Measurements from ENCODE around the gene IFT27. TPM values are rescaled to one million over a fixed set of nuclear protein-coding genes. Genes with fewer than 3 reads are reported as not detected.
"Not testable (repeated sequence)": the region's sequence is repeated elsewhere in the genome, so short reads cannot be mapped to it uniquely, and the experiment has no call there.

Gene IFT27
- total and polyA plus RNA-seq, 2 experiments from 2014 or later: 56.7 to 60.7 TPM

- TF ChIP-seq, protein P1, sequence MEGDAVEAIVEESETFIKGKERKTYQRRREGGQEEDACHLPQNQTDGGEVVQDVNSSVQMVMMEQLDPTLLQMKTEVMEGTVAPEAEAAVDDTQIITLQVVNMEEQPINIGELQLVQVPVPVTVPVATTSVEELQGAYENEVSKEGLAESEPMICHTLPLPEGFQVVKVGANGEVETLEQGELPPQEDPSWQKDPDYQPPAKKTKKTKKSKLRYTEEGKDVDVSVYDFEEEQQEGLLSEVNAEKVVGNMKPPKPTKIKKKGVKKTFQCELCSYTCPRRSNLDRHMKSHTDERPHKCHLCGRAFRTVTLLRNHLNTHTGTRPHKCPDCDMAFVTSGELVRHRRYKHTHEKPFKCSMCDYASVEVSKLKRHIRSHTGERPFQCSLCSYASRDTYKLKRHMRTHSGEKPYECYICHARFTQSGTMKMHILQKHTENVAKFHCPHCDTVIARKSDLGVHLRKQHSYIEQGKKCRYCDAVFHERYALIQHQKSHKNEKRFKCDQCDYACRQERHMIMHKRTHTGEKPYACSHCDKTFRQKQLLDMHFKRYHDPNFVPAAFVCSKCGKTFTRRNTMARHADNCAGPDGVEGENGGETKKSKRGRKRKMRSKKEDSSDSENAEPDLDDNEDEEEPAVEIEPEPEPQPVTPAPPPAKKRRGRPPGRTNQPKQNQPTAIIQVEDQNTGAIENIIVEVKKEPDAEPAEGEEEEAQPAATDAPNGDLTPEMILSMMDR (IDR thresholded peaks at IDR 0.05; ENCODE audit: low read depth, low read length): no peak
- Histone ChIP-seq H3K27ac (no peak overlapping the region), H3K9me3 (ENCODE audit: low read depth) (no peaks in the 10 kb centered on the region), H3K36me3 (no peaks in the 10 kb centered on the region), H3K27me3 (peaks cover 13% of the 10 kb centered on the region), H3K4me1 (ENCODE audit: low read depth) (no peaks in the 10 kb centered on the region), H3K4me3 (no peak overlapping the region)
- no peak for DNase-seq (ENCODE audit: low read depth in 1 of 2, low spot score in 1 of 2)
Observed at GRCh38 chr22:36731916-36732315, 44.0 kb downstream of the IFT27 start.

GRCh38 chr22:36731321-36731720 is 44.6 kb downstream of the IFT27 start:
- H3K4me1 ChIP-seq (ENCODE audit: low read depth); DNase-seq (ENCODE audit: low read depth in 1 of 2, low spot score in 1 of 2); H3K27me3 ChIP-seq; H3K36me3 ChIP-seq; H3K9me3 ChIP-seq (ENCODE audit: low read depth); H3K27ac ChIP-seq; H3K4me3 ChIP-seq: not testable (repeated sequence)

DNA sequence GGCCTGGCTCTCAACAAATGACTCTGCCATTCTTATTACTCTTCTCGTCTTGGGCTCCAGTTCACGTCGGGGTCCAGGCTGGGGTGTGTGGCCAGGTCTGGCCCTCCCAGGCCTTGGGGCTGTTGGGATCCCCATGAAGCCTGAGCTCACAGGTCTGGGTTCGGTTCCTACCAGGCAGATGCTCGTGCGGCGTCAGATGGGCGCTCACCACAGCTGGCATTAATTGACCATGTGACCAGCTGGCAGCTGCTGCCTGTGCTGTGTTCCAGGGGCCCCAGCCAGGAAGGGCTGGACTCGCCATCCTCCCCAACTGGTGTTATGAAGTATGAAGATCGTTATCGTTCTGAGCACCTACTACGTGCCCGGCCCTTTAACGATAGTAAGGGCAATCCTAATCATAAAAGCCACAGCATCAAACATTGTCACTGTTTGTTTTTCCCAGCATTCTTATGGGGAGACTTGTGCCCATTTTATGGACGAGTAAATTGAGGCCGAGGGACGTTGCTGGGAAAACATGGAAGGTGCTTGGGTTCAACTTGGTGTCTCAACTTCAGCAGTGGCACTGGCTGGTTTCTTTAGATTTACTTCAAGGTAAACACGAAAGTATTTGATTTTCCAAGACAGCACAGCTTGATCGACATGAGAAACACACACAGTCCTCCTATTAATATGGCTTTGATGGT is 45.6 kb downstream of the IFT27 start:
- Histone ChIP-seq H3K36me3 (no peaks in the 10 kb centered on the region), H3K4me3 (no peak overlapping the region), H3K27ac (no peak overlapping the region), H3K9me3 (ENCODE audit: low read depth) (no peaks in the 10 kb centered on the region), H3K4me1 (ENCODE audit: low read depth) (no peaks in the 10 kb centered on the region), H3K27me3 (peaks cover 7% of the 10 kb centered on the region)
- TF ChIP-seq, protein P1 (IDR thresholded peaks at IDR 0.05; ENCODE audit: low read depth, low read length): no peak
- DNase-seq (ENCODE audit: low read depth in 1 of 2, low spot score in 1 of 2): no peak

- no peaks in the 10 kb centered on the region for H3K36me3 ChIP-seq
- no peak for DNase-seq (ENCODE audit: low read depth in 1 of 2, low spot score in 1 of 2)
Observed at GRCh38 chr22:36729321-36729720, 46.6 kb downstream of the IFT27 start.

DNA sequence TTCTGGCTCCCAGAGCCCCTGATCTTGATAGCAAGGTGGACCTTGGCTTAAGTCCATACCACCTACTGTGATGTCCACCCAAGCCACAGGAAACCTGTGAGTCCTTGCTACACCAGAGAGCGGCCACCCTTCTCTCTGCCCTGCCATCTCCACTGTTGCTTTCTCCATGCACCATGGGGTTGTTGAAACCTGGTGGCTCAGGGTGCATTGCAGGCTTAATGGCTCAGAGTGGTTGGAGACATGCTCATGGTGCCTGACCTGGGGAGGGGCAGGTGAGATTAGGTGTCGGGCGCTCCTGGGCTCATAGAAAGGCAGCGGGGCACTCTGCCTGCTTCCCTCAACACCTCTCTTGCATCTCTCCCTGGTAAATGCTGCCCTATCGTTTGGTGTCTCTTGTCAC is 47.4 kb downstream of the IFT27 start:
- no peak for DNase-seq (ENCODE audit: low read depth in 1 of 2, low spot score in 1 of 2)

More at GRCh38 chr22:36729321-36729720, 46.6 kb downstream of the IFT27 start:
- no peaks in the 10 kb centered on the region for H3K4me1 ChIP-seq (ENCODE audit: low read depth)
- H3K9me3 ChIP-seq (ENCODE audit: low read depth): no peaks in the 10 kb centered on the region
- H3K4me3 ChIP-seq: no peak overlapping the region
- H3K27ac ChIP-seq: no peak overlapping the region
- H3K27me3 ChIP-seq: peaks cover 7% of the 10 kb centered on the region
- TF ChIP-seq, protein P1 (IDR thresholded peaks at IDR 0.05; ENCODE audit: low read depth, low read length): no peak

DNA sequence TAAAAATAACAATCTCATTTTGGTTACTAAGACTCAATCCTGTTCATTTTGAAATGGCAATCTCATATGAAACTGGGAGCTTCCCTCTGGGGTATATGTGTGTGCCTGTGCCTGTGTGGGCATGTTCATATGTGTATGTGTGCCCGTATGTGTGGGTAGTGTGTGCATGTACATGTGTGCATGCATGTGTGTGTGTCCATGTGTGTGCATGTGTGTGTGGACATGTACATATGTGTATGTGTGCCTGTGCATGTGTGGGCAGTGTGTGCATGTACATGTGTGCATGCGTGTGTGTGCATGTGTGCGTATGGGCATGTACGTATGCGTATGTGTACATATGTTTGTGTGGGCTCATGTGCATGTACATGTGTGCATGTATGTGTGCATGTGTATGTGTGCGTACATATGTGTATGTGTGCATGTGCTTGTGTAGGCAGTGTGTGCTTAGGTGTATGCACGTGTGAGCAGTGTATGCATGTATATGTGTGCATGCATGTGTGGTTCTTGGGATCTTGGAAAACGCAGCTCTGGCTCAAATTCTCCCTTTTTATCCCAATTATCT is 47.9 kb downstream of the IFT27 start:
- Histone ChIP-seq H3K4me1 (ENCODE audit: low read depth) (no peaks in the 10 kb centered on the region), H3K4me3 (no peak overlapping the region), H3K36me3 (no peaks in the 10 kb centered on the region), H3K27me3 (peaks cover 7% of the 10 kb centered on the region), H3K9me3 (ENCODE audit: low read depth) (no peaks in the 10 kb centered on the region), H3K27ac (no peak overlapping the region)
- TF ChIP-seq, protein P1 (IDR thresholded peaks at IDR 0.05; ENCODE audit: low read depth, low read length): no peak
- no peak for DNase-seq (ENCODE audit: low read depth in 1 of 2, low spot score in 1 of 2)

More for the DNA sequence above, 47.4 kb downstream of the IFT27 start:
- H3K4me1 ChIP-seq (ENCODE audit: low read depth): no peaks in the 10 kb centered on the region
- no peaks in the 10 kb centered on the region for H3K36me3 ChIP-seq
- H3K4me3 ChIP-seq: no peak overlapping the region
- H3K27me3 ChIP-seq: peaks cover 7% of the 10 kb centered on the region
- no peaks in the 10 kb centered on the region for H3K9me3 ChIP-seq (ENCODE audit: low read depth)
- no peak overlapping the region for H3K27ac ChIP-seq
- TF ChIP-seq, protein P1 (IDR thresholded peaks at IDR 0.05; ENCODE audit: low read depth, low read length): no peak

Data from cardiac muscle cell (in vitro differentiated cells and primary cell).